ENCODE results near the gene ATP6V1C2.

DNA sequence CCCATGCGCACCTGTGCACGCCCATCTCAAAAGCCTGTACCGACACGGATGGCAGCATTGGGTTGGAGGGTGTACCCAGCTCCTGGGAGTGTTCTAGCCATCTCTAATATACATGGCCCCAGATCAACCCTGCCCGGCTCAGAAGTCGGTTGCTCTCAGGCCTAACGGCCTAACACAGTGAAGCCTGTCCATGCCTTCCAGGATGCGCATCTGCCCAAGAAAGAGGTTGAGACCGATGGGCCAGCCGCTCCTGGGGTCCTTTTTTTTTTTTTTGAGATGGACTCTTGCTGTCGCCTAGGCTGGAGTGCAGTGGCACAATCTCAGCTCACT is 59.0 kb downstream of the ATP6V1C2 start:
- TF ChIP-seq, protein P1, sequence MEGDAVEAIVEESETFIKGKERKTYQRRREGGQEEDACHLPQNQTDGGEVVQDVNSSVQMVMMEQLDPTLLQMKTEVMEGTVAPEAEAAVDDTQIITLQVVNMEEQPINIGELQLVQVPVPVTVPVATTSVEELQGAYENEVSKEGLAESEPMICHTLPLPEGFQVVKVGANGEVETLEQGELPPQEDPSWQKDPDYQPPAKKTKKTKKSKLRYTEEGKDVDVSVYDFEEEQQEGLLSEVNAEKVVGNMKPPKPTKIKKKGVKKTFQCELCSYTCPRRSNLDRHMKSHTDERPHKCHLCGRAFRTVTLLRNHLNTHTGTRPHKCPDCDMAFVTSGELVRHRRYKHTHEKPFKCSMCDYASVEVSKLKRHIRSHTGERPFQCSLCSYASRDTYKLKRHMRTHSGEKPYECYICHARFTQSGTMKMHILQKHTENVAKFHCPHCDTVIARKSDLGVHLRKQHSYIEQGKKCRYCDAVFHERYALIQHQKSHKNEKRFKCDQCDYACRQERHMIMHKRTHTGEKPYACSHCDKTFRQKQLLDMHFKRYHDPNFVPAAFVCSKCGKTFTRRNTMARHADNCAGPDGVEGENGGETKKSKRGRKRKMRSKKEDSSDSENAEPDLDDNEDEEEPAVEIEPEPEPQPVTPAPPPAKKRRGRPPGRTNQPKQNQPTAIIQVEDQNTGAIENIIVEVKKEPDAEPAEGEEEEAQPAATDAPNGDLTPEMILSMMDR (IDR thresholded peaks at IDR 0.05), result no peak
- TF ChIP-seq POLR2AphosphoS5 (IDR thresholded peaks at IDR 0.05) (no peak), POLR2A (IDR thresholded peaks at IDR 0.05) (no peak), EP300 (IDR thresholded peaks at IDR 0.05) (no peak)
